HTERT RPE-1 (cell line): ENCODE results near the gene EED.

Experiments
- in situ Hi-C: fragments of 300-500 bp; cut with MboI; formaldehyde crosslinking; loops from 4 replicates; pipeline ENCODE4 v1.14.3; 2020; ENCODE audit warnings: low sequenced_read_pairs

EED gene

DNA sequence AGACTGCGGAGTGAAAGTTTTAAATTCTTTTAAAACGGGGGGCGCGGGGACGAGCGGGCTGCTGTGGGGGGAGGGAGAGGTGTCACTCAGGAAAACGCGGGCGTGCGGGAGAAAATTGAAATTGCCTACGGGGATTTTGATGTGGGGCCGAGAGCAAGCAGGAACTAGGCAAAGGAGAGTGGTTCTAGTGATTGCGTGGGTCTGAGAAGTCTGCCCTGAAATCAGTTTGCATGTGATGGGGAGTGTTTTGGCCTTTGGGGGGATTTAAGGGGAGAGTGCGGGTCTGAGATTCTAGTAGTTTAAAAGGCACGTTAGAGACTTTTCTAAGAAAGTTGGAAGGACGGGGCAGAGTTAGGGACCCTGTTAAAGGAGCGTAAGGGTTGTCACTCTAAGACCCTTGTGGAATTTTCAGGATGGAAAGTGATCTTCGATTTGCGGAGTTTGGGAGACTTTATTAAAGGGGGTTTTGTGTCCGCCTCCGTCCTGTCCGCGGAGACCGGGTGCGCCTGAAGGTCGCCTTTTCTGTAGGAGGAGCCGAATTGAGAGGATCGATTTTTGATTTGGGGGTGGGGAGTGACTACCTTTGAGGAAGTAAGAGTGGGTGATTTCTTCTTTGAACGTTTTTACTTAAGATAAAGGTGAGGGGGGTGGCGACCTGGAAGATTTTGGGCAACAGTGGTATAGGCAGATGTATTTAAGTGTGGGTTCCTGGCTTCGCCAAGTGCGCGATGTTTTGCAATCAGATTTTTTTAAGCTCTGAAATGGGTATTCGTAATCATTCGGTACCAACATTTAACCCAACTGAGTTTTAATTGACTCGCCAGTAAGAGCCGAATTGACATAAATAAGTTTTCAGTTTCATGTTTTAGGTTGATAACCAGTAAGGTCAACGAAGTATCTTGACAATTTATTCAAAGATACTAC lies 1.1 kb downstream of the EED start:
- in situ Hi-C loops: no loop called here

DNA sequence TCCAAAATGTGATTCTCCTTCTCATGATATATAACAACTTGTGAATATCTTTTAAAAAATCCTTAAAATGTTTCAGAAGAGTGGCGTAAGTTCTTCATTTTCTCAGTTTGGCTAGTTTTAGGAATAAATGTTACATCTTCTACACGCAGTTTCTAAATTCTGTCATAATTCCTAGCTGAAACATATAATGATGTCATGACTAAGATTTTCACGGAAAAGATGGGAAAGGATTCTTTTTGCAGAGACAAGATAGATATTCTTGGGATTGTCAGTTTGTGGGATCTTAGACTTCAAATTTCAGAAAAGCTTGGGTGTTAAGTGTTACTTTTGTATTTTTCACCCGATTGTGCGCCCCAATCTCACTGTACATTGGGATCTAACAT lies 1.7 kb downstream of the EED start:
- in situ Hi-C loops: no loop called here

DNA sequence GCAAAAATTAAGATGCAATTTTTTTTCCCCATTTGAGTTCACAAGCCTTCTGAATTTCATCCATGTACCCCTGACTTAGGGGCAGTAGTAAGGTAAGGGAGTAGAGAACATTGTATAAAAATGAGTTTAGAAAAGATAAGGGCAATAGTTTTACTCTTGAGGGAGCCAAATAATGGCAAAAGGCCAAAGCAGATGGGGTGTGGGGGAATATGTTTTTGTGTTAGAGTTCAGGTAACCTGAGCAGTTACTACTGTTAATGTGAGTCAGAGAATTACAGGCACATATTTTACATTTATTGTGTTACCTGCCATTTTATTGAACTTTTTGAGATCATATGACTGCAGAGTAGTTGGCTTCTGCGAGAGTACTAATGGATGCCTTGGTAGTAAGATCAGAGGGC lies 3.1 kb downstream of the EED start:
- in situ Hi-C loops: no loop called here

DNA sequence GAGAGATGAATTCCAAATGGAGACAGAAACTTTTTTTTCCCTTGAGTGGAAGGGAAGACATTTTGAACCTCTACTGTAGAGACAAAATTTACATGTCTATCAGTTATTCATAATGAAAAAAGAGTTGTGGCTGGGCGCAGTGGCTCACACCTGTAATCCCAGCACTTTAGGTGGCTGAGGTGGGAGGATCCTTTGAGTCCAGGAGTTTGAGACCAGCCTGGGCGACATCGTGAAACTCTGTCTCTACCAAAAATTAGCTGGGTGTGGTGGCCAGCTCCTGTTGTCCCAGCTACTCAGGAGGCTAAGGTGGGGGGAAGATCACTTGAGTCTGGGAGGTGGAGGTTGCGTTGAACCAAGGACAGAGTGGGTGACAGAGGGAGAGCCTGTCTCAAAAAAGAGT lies 4.1 kb downstream of the EED start:
- in situ Hi-C loops: no loop called here

DNA sequence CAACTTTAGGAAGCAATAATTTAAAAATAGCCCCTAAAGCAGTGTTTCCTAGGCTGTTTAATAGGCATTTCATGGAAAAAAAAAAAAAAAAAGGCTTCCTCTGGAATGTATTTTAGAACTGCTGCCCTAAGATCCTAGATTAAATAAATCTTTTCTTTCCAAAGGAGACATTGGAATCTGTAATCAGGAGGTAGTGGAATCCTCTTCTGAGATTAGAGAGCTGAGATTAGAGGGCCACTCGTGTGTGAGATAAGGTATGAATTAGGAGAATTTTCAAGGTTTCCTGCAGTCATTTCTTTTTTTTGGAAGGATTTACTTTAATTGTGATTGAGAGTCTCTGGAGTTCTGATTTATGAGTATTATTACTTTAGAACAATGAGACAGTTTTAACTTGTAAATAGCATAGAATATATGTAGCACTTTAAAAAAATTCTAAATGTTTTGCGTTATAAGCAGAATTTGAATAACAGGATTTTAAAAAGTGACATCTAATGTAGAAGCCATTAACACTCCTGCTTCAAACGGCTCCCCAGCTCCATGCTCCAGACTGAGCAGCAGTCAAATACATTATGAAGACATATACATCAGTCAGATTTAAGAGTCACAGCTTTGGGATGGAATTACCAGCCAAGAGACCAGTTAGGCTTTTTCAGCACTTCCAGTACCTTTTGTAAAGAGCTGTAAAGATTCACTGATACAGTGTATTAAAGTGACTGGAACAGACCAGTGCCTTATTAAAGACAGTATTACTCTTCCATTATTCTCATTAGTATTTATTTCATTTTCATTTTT lies 5.0 kb downstream of the EED start:
- in situ Hi-C loops: no loop called here

DNA sequence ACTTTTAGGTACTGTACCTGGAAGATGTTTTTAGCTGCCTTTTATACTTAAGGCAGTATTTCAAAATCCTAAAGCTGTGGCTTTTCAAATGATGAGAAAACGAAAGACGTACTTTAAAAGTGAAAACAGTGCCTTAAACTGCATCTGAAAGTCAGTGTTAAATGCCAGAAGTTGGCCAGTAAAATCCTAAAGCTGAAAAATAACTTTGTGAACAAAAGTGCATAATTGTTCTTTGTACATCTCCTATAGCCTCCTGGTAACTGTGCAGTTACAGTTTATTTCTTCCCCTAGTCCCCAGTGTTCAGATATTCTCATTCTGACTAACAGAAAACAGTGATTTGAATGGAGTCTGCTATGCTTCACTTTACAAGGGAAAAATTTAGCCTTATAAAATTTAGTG lies 6.8 kb downstream of the EED start:
- in situ Hi-C loops: no loop called here

DNA sequence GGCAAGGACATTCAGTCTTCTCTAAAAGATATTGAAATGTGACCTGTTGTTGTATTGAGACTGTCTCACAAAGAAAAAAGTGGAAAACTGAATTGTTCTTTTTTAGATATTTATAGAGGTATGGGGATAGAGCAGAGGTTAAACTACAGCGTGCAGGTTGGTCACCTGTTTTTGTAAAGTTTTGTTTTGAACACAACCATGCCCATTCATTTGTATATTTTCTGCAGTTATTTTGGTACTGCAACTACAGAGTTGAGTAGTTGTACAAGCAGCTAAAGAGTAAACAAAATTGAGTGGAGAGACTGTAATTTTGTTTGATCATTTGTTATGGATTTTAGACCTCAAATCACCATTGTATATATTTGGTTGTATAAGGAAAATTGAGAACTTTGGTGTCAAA lies 11.3 kb downstream of the EED start:
- in situ Hi-C loops: no loop called here

DNA sequence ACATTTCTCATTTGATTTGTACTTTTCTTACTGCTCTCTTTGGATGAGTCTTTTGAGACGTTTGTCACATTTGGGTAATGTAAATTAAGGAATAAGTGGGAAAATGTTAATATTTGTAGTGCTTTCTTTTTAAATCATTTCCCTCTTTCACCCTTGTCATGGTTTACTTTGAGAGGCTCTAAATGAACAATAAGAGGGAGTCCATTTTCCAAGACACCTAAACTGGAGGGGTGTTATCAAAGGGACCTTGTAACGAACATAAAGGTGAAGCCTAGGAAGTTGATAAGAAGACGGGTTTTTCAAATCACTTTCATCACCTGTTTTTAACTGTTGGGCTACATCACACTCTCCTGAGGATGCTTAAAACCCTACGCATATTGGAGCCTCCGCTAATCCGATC lies 12.1 kb downstream of the EED start:
- in situ Hi-C loops: no loop called here

DNA sequence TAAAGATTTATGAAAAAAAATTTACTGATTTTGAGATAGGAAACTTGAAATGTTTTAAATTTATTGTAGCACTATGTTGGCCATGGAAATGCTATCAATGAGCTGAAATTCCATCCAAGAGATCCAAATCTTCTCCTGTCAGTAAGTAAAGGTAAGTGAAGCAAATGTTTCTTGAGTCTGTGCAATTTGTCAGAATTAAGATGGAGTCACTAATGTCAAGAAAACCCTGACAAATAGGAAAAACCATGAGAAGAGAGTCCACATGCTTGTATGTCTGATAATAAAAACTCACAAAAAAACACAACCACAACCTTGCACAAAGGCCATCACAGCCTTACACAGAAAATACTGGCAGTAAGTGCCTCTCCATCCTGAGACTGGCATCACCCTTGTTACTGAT lies 12.9 kb downstream of the EED start:
- in situ Hi-C loops: no loop called here

DNA sequence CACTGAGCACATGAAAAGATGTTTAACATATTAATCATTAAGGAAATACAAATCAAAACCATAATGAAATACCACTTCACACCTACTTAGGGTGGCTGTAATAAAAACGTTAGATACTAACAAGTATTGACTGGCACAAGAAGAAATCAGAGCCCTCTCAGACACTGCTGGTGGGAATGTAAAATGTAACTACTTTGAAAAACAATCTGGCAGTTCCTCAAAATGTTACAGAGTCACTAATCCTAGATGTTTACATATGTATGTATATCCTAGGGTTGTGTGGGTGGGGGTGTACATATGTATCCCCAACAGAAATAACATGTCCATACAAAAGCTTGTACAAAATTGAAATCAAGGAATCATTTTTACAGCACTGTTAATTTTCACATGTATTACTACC lies 15.2 kb downstream of the EED start:
- in situ Hi-C loops: no loop called here

DNA sequence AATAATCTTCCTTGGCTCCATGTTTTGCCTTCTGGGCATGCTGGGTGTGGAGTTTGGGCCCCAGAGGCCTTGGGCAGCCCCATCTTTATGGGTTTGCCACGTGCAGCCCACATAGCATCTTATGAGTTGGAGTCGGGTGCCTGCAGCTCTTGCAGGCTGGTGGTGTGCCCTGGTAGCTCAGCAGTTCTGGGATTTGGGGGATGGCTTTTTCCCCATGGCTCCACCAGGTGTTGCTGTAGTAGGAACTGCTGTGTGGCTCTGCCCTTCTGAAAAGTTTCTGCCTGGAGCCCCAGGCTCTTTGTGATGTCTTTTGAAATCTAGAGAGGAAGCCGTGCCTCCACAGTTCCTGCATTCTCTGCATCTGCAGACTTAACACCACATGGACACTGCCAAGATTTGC lies 16.8 kb downstream of the EED start:
- in situ Hi-C loops: no loop called here

DNA sequence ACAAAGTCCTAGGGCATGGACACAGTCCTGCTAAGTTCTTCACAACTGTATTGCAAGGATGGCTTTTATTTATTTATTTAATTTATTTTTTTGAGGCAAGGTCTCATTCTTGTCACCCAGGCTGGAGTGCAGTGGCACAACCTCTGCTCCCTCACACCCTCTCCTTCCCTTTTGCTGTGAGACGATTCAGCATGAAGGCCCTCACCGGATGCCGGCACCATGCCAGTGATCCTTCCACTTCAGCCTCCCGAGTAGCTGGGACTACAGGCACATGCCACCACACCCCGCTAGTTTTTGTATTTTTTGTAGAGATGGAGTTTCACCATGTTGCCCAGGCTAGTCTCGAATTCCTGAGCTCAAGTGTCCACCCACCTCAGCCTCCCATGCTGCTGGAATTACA lies 17.8 kb downstream of the EED start:
- in situ Hi-C loops: no loop called here

DNA sequence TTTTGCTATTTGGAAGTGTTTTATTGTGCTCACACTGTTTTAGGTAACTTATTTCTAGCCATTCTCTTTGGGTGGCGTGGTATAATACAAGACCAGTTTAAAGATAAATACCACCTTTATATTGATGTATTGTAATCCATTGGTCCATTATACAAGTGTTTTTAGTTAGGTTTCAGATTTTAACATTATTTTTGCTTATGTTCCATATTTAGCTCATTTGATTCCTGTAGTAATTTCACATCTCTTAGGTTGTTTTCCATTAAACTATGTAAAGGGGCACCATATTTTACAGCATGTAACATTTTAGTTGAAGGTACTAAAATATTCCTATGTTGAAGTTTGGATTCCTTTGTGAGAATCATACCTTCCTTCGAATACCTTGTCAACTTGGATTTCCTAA lies 20.1 kb downstream of the EED start:
- in situ Hi-C loops: no loop called here

DNA sequence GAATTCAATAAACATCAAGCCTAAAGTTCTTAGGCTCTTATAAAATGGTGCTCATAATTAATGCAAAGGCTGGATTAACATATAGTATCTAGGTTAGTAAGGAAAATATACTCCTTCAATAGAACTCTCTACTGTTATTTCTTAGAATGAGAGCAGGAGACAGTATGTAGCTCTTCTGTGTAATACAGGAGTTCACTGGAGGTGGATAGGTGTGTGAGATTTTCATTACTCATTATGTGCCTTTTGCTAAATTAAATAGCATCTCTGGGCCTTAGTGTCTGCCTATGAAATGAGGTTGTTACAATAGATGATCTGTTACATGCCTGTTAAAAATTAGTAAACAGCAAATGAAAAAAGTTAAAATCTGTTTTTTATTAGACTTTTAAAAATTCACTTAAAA lies 20.6 kb downstream of the EED start:
- in situ Hi-C loops: no loop called here

DNA sequence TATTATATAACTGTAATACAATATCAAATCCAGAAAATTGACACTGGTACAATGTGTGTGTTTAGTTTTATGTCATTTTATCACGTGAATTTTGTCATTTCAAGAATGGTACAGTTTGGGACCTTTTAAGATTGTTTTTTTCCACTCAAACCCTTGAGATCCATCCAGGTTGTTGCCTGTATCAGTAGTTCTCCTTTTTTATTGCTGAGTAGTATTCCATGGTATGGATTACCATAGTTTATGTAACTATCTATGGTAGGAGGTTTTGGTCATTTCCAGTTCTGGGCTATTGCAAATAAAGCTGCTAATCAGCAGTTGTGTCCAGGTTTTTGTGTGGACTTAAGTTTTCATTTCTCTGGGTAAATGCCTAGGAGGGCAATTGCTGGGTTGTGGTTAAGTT lies 25.1 kb downstream of the EED start:
- in situ Hi-C loops: no loop called here

DNA sequence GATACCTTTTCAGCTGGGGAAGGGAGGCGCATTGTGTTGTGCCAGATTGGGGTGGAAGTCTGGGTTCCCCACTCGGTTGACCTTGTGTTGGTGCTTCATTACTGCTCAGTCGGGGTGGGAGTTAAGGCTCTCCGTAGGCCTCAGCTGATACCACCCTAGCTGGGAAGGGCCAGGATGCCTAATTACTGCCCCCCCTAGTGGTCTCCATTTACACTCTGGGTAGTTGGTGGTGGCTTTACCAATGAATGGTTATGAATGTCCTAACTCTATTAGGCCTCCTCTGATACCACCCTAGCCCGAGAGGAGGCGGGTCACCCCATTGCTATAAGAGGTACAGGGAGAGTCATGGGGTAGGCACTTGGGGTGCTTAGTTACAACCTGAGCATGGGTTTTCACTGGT lies 29.9 kb downstream of the EED start:
- in situ Hi-C loops: no loop called here

DNA sequence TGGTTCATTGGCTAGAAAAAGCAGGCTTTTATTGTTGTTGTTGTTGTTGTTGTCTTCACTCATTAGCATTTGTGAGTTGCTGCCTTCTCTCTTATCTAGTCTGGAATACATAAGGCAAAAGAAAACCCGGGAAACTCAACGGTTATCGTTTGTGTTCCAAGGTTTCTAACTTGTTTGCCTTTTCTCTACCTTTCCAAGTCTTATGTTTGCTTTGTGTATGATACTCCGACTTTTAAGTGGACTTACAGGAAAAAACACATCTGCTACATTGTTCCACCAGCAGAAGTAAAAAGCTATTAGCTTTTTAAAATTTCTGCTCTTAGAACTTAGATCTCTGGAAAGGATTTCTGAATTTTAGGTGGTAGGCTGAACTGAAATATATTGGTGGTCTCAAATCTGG lies 30.4 kb downstream of the EED start:
- in situ Hi-C loops: no loop called here

DNA sequence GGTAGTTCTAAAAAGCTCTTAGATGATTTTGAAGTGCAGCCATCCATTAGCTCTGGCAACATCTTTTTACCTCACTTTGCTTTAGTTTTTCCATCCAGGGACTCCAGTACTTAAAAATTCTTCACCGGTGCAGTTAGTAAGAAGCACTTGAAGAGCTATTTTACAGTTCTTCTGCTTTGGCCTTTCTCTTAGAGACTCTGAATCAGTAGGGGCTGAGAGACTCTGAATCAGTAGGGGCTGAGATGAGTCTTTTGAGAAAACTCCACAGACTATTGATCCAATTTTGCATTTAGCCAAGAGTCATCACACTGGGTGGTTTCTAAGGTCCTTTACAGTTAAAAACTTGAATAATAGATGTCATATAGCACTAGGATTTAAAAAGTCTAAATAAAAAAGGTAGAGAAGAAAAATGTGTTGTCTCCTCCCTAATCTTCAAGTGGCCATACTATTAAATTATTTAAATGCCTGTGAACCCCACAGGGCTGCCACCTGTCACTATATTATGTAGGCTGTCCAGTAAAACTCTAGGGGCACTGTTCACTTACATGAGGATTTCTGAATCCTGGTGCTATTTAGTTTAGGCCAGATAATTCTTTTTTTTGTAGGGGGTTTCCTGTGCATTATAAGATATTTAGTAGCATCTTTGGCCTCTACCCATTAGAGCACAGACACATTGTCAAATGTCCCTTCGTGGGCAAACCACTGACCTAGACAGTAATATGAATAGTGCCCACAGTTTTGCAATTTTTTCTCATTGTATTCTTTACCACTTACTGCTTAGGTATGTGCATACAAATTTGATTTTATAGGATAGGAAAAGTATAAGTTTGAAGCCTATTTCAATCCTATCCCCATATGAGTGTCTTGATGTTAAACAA lies 31.2 kb downstream of the EED start:
- in situ Hi-C loops: no loop called here

DNA sequence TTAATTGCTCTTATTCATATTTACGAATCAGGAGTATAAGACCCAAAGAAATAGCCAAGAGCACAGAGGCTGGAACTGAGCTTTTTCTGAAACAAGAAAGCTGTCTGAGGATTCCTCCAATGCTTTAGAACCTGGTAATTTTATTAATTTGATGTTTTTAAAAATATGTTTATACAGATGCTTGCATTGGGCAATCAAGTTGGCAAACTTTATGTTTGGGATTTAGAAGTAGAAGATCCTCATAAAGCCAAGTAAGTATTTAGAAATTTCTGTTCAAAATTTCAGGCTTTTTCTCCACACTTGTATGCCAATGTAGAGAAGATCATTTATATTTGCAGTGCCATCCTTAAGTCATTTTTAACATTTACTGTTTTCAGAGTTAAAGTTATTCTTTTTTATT lies 33.2 kb downstream of the EED start:
- in situ Hi-C loops: no loop called here

DNA sequence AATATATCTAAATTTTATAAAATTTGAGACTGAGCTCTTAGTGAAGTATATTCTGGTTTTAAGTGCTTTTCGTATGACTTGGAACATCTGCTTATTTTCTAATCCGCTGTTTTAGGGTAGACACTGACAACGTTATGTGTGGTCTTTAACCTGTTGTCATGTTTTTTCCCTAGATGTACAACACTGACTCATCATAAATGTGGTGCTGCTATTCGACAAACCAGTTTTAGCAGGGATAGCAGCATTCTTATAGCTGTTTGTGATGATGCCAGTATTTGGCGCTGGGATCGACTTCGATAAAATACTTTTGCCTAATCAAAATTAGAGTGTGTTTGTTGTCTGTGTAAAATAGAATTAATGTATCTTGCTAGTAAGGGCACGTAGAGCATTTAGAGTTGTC lies 33.7 kb downstream of the EED start:
- in situ Hi-C loops: no loop called here

DNA sequence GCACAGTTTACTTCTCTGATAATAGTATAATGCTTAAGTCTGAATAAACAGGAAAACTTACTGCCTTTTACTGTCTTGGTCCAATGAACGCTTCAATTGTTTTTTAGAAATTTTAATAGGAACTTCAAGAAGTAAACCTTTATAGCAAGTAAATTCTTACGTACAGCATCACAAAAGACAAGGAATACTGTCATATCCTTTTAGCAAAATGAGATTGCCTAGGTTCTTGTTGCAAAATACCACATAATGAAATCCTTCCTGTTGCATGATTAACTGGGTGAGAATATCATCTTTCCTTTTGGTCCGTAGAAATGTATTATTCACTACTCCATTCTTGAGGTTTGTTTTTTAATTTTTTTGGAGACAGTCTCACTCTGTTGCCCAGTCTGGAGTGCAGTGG lies 35.2 kb downstream of the EED start:
- in situ Hi-C loops: no loop called here

DNA sequence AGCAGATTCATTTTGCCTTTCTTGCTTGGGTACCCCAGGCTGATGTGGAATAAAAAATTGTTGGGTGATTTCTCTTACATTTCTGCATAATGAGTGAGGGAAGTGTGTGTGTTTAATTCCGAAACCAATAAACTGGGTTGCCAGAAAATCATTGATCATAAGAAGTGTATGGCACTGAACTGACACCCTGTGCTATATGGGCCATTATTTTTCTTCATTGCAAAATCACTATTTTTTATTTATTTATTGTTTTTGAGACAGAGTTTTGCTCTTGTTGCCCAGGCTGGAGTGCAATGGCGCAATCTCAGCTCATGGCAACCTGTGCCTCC lies 42.9 kb downstream of the EED start:
- in situ Hi-C loops: no loop called here
